IMR-90 (cell line): ENCODE measurements around the gene ZNF432. TPM values are rescaled to one million over a fixed set of nuclear protein-coding genes. Genes with fewer than 3 reads are reported as not detected.
"Not testable (repeated sequence)": the region's sequence is repeated elsewhere in the genome, so short reads cannot be mapped to it uniquely, and the experiment has no call there.

ENCODE experiments used
- ATAC-seq: fragments of 200-7000 bp; cut with Tn5 transposase; 2 replicates; pipeline ENCODE4 v1.9.1; 2020; ENCODE audit warnings: low read depth, mild to moderate bottlenecking, moderate library complexity
- BruUV-seq: library from RNA; stranded (reverse); fragments of 400-500 nt; replicated peaks from 2 replicates; lab custom pipeline; 2021; lab: Mats Ljungman, UMichigan
- CTCF ChIA-PET: fragments of 300-600 bp; formaldehyde crosslinking; extraction: SDS; loops from one replicate; lab custom pipeline; 2021; ENCODE audit warnings: antibody characterized with exemption; lab: Yijun Ruan, JAX
- POLR2A ChIA-PET: fragments of 300-600 bp; sonication (Branson Sonifier 250); formaldehyde crosslinking; loops from one replicate; lab custom pipeline; 2022; ENCODE audit warnings: antibody characterized with exemption; ENCODE audit not compliant: unreplicated experiment; lab: Charles Lee
- DNase-seq: peaks from one replicate; pipeline ENCODE4 v3.0.0; 2013
- H2AFZ ChIP-seq: replicated peaks from 2 replicates; pipeline ENCODE3; 2013; ENCODE audit warnings: low read length, mild to moderate bottlenecking; ENCODE audit not compliant: poor library complexity
- H2AK5ac ChIP-seq: 2 replicates; pipeline ENCODE4 v1.6.1; 2013; ENCODE audit warnings: low read depth, low read length, inconsistent platforms
- H2AK9ac ChIP-seq: replicated peaks from 2 replicates; pipeline ENCODE3; 2013; ENCODE audit warnings: mild to moderate bottlenecking, low read depth, low read length, moderate library complexity; ENCODE audit not compliant: poor library complexity
- H2BK120ac ChIP-seq: 2 replicates; pipeline ENCODE4 v1.6.1; 2013; ENCODE audit warnings: low read depth, low read length, inconsistent platforms
- H2BK15ac ChIP-seq: 3 replicates; pipeline ENCODE4 v1.6.1; 2013; ENCODE audit warnings: low read depth, low read length, inconsistent platforms
- H2BK20ac ChIP-seq: 2 replicates; pipeline ENCODE4 v1.6.1; 2013; ENCODE audit warnings: low read depth, mild to moderate bottlenecking, inconsistent platforms, low read length, moderate library complexity
- H2BK5ac ChIP-seq: 2 replicates; pipeline ENCODE4 v1.6.1; 2013; ENCODE audit warnings: mild to moderate bottlenecking, low read depth, low read length, inconsistent platforms; ENCODE audit not compliant: poor library complexity, severe bottlenecking
- H3K14ac ChIP-seq: replicated peaks from 2 replicates; pipeline ENCODE4 v1.6.1; 2013; ENCODE audit warnings: low read depth, low read length, inconsistent platforms
- H3K18ac ChIP-seq: 2 replicates; pipeline ENCODE4 v1.6.1; 2013; ENCODE audit warnings: low read depth, low read length, control low read depth
- H3K23ac ChIP-seq: 2 replicates; pipeline ENCODE4 v1.6.1; 2013; ENCODE audit warnings: low read depth, low read length, inconsistent platforms
- H3K27ac ChIP-seq: 2 replicates; pipeline ENCODE4 v1.5.1; 2013; ENCODE audit warnings: mild to moderate bottlenecking, control low read depth, low read length; ENCODE audit not compliant: insufficient read depth
- H3K27me3 ChIP-seq: 2 replicates; pipeline ENCODE4 v1.6.1; 2013; ENCODE audit warnings: low read length; ENCODE audit not compliant: control insufficient read depth, insufficient read depth
- H3K36me3 ChIP-seq: 2 replicates; pipeline ENCODE4 v1.6.1; 2013; ENCODE audit warnings: low read length, mixed read lengths; ENCODE audit not compliant: control insufficient read depth, insufficient read depth
- H3K4ac ChIP-seq: 2 replicates; pipeline ENCODE4 v1.6.1; 2013; ENCODE audit warnings: low read depth, low read length, inconsistent platforms
- H3K4me1 ChIP-seq: 2 replicates; pipeline ENCODE4 v1.6.1; 2013; ENCODE audit warnings: low read length, mixed read lengths; ENCODE audit not compliant: control insufficient read depth, insufficient read depth
- H3K4me2 ChIP-seq: 2 replicates; pipeline ENCODE4 v1.6.1; 2013; ENCODE audit warnings: low read depth, mild to moderate bottlenecking, control low read depth, low read length, moderate library complexity
- H3K4me3 ChIP-seq: 2 replicates; pipeline ENCODE4 v1.5.1; 2013; ENCODE audit warnings: low read depth, mild to moderate bottlenecking, control low read depth, low read length, moderate library complexity; ENCODE audit not compliant: insufficient read depth
- H3K56ac ChIP-seq: 2 replicates; pipeline ENCODE4 v1.6.1; 2013; ENCODE audit warnings: low read length, inconsistent platforms; ENCODE audit not compliant: insufficient read depth; ENCODE audit errors: extremely low read depth
- H3K79me1 ChIP-seq, 2 experiments: 2 replicates each; pipeline ENCODE4 v1.6.1; 2013; ENCODE audit warnings: low read length in 2 of 2, inconsistent platforms in 1 of 2, low read depth in 1 of 2
- H3K9ac ChIP-seq: 2 replicates; pipeline ENCODE4 v1.6.1; 2013; ENCODE audit warnings: low read depth, low read length, control low read depth
- H3K9me1 ChIP-seq: 2 replicates; pipeline ENCODE4 v1.6.1; 2013; ENCODE audit warnings: low read length, inconsistent platforms; ENCODE audit not compliant: insufficient read depth
- H3K9me3 ChIP-seq: 2 replicates; pipeline ENCODE4 v1.6.1; 2013; ENCODE audit warnings: low read length; ENCODE audit not compliant: control insufficient read depth, insufficient read depth
- H4K20me1 ChIP-seq: 2 replicates; pipeline ENCODE4 v1.6.1; 2013; ENCODE audit warnings: low read length, inconsistent platforms; ENCODE audit not compliant: insufficient read depth
- H4K5ac ChIP-seq: 2 replicates; pipeline ENCODE4 v1.6.1; 2013; ENCODE audit warnings: mild to moderate bottlenecking, low read depth, low read length, control low read depth
- H4K8ac ChIP-seq, 2 experiments: 2 replicates each; pipeline ENCODE4 v1.6.1; 2013; ENCODE audit warnings: low read depth in 2 of 2, low read length in 2 of 2, control low read depth in 1 of 2, inconsistent platforms in 1 of 2
- H4K91ac ChIP-seq: 2 replicates; pipeline ENCODE4 v1.6.1; 2013; ENCODE audit warnings: low read depth, low read length, inconsistent platforms; ENCODE audit not compliant: insufficient read depth
- WGBS, 2 experiments: methylation state at CpG; one replicate each; pipeline versions ENCODE4 v1.1.5 to v1.1.7; 2013; ENCODE audit warnings: missing lambda C conversion rate in 2 of 2; ENCODE audit not compliant: insufficient read length in 1 of 2; ENCODE audit errors: extremely low coverage in 2 of 2; 5-methylcytosine and 5-hydroxymethylcytosine counted together
- dilution Hi-C: fragments of 300-500 bp; cut with HindIII; formaldehyde crosslinking; loops from one replicate; pipeline ENCODE4 v1.14.3; 2018; ENCODE audit warnings: low sequenced_read_pairs; ENCODE audit not compliant: unreplicated experiment
- in situ Hi-C: fragments of 300-500 bp; cut with MboI; formaldehyde crosslinking; loops from 3 replicates; pipeline ENCODE4 v1.14.3; 2019; ENCODE audit warnings: low sequenced_read_pairs, inconsistent platforms, mixed read lengths
- intact Hi-C: fragments of 100-400 bp; cut with micrococcal nuclease; formaldehyde crosslinking; loops from 2 replicates; pipeline ENCODE4 v1.10.0; 2022
- polyA plus RNA-seq, 3 experiments: library from polyadenylated mRNA; depleted of rRNA; stranded (reverse); fragments of >200 nt; gene quantifications; 2 replicates each; pipeline ENCODE4 v1.2.3, GENCODE V29; 2012; ENCODE audit warnings: low replicate concordance in 1 of 3
- total RNA-seq: library from RNA; depleted of rRNA; stranded (reverse); fragments of >200 nt; gene quantifications from 2 replicates; pipeline ENCODE4 v1.2.3, GENCODE V29; 2012

ZNF432 gene
- total and polyA plus RNA-seq, 2 of the 4 experiments (the other 2 are of a cell fraction), result 4.5 to 12.4 TPM

GRCh38 chr19:52056480-52056879 is 7.8 kb upstream of the ZNF432 start:
- H3K56ac ChIP-seq, H3K23ac ChIP-seq, POLR2A ChIA-PET, H3K4ac ChIP-seq, in situ Hi-C loops, H2BK5ac ChIP-seq, H4K20me1 ChIP-seq, CTCF ChIA-PET, H3K9ac ChIP-seq, H3K4me1 ChIP-seq, H3K27me3 ChIP-seq, H2BK15ac ChIP-seq, H3K14ac ChIP-seq, DNase-seq, BruUV-seq, H2AK5ac ChIP-seq, H3K4me2 ChIP-seq, H2AK9ac ChIP-seq, H3K18ac ChIP-seq, H4K5ac ChIP-seq, H4K8ac ChIP-seq, H2BK20ac ChIP-seq, H3K79me1 ChIP-seq, H2AFZ ChIP-seq, intact Hi-C loops, H2BK120ac ChIP-seq, H4K91ac ChIP-seq, H3K27ac ChIP-seq, ATAC-seq, H3K4me3 ChIP-seq, dilution Hi-C loops, H3K36me3 ChIP-seq, H3K9me1 ChIP-seq: not testable (repeated sequence)
- WGBS, 2 experiments, result no CpG with 5 or more reads among the region's 3 CpGs
- H3K9me3 ChIP-seq, result peaks cover 32% of the 10 kb centered on the region

GRCh38 chr19:52051736-52052135 is 3.1 kb upstream of the ZNF432 start:
- not testable (repeated sequence) for H3K9me1 ChIP-seq, H2BK15ac ChIP-seq

More at GRCh38 chr19:52051736-52052135, 3.1 kb upstream of the ZNF432 start:
- ATAC-seq, H2BK5ac ChIP-seq, H3K23ac ChIP-seq, H4K91ac ChIP-seq, H3K9ac ChIP-seq, H3K18ac ChIP-seq, DNase-seq, H3K14ac ChIP-seq, H3K4ac ChIP-seq, in situ Hi-C loops, dilution Hi-C loops, H3K9me3 ChIP-seq, H2AK5ac ChIP-seq, H2AK9ac ChIP-seq, H3K27ac ChIP-seq, H3K4me3 ChIP-seq, POLR2A ChIA-PET, H3K36me3 ChIP-seq, H4K20me1 ChIP-seq, H2BK120ac ChIP-seq, H2BK20ac ChIP-seq, CTCF ChIA-PET, H2AFZ ChIP-seq, H4K8ac ChIP-seq, BruUV-seq, H3K56ac ChIP-seq, H3K4me1 ChIP-seq, H4K5ac ChIP-seq, intact Hi-C loops, H3K27me3 ChIP-seq, H3K4me2 ChIP-seq: not testable (repeated sequence)
- no CpG with 5 or more reads among the region's 1 CpG for WGBS, 2 experiments
- peaks cover 7 to 16% of the 10 kb centered on the region in 2 experiments for H3K79me1 ChIP-seq
